GM12801 (cell line): Measurements from ENCODE around the gene MMP25.

Experiments used
- TF ChIP-seq, protein P1 (sequence below): IDR thresholded peaks from one replicate; pipeline ENCODE4 v1.5.1; 2011; ENCODE audit warnings: control low read depth; ENCODE audit not compliant: insufficient read length; ENCODE audit errors: extremely low read depth

MMP25 gene

DNA sequence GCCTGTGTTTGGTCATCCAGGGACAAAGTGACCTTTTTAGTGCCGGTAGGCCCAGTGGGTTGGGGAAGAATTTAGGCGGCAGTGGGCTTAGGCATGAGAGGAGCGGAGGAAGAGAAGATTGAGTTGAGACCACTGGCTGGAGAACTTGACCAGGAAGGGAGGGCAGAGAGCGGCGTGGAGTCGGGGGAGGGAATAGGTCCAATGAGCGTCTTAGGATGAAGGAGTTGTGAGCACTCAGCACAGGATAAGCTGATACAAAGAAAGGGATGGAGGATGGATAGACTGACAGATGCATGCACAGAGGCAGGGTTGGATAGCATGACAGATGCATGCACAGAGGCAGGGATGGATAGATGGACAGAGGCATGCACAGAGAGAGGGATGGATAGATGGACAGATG is 27.1 kb downstream of the MMP25 start:
- TF ChIP-seq, protein P1, sequence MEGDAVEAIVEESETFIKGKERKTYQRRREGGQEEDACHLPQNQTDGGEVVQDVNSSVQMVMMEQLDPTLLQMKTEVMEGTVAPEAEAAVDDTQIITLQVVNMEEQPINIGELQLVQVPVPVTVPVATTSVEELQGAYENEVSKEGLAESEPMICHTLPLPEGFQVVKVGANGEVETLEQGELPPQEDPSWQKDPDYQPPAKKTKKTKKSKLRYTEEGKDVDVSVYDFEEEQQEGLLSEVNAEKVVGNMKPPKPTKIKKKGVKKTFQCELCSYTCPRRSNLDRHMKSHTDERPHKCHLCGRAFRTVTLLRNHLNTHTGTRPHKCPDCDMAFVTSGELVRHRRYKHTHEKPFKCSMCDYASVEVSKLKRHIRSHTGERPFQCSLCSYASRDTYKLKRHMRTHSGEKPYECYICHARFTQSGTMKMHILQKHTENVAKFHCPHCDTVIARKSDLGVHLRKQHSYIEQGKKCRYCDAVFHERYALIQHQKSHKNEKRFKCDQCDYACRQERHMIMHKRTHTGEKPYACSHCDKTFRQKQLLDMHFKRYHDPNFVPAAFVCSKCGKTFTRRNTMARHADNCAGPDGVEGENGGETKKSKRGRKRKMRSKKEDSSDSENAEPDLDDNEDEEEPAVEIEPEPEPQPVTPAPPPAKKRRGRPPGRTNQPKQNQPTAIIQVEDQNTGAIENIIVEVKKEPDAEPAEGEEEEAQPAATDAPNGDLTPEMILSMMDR = no peak

DNA sequence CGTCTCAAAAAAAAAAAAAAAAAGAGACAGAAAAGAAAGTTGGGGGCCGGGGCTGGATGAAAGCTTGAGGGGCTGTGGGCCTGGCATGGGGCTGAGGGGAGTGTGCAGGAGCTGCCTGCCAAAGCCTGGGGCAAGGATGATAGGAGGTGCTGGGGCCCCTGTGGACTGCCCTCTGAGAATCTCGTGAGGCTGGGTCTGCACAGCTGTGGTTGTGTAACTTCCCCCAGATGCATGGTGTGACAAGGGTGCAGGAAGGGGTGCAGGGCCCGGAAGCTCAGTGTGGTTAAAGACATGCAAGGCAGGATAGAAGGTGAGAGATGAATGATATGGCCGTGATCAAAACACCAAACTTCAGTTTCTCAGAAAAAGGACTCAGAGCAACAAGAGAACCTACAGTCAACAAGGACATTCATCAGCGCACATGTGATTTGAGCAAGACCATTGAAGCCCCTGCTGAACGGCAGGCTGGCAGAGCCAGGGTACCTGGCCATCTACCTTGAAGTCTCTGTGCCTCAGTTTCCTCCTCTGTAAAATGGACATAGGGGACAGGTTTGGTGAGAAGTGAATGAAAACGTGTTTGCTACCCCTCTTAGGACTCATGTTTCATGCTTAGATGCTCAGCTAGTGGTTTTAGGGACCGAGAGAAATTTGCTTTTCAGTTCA is 28.6 kb downstream of the MMP25 start:
- TF ChIP-seq, protein P1 = no peak

- TF ChIP-seq, protein P1 = no peak
These were observed 29.2 kb downstream of the MMP25 start for GRCh38 chr16:3075523-3075915.

DNA sequence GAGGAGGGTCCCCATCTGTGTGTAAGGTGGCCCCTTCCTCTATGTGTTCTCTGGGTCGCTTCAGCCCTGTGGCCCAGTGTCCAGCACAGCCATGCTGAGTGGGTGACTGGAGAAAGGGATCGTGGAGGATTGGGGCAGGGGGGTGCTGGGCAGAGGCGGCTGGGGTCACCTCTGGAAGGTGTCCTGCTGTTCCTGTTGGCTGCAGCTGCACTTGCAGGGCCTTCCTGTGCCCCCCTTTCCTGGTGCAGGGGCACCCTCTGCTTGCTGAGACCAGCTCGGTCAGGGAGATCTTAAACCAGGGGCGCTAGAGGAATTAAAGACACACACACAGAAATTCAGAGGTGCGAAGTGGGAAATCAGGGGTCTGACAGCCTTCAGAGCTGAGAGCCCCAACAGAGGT is 30.2 kb downstream of the MMP25 start:
- TF ChIP-seq, protein P1 = no peak

DNA sequence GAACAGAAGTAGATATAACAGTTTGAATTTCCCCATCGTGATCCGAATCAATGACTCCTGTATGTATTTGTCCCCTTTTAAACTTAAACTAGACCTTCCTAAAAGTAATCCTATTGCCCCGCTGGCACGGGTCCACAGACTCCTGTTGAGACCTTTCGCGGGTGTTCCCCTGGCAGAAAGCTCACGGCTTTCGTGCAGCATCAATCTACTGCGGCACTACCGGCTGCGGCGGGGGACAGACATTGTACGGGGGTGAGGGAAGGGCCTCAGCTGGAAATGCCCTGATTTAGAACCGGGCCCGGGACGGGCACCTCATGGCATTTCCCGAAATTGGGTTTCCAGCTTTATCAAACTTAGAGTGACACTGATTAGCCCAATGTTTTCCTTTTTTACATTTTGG is 33.7 kb downstream of the MMP25 start:
- TF ChIP-seq, protein P1 = no peak

DNA sequence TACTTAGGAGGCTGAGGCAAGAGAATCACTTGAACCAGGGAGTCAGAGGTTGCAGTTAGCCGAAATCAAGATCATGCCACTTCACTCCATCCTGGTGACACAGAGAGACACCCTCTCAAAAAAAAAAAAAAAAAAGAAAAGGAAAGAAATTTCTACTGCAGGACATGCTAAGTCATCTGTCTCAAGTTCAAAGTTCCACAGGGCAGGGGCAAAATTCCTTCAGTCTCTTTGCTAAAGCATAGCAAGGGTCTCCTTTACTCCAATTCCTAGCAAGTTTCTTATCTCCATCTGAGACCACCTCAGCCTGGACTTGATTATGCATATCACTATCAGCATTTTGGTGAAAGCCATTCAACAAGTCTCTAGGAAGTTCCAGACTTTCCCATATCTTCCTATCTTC is 38.1 kb downstream of the MMP25 start:
- TF ChIP-seq, protein P1 = no peak

GRCh38 chr16:3084969-3085670 is 38.8 kb downstream of the MMP25 start:
- TF ChIP-seq, protein P1 = no peak
